GM12865 (cell line): ENCODE results near the gene CABCOCO1.
"Not testable (repeated sequence)": the region's sequence is repeated elsewhere in the genome, so short reads cannot be mapped to it uniquely, and the experiment has no call there.

Source experiments
- DNase-seq: peaks from one replicate; pipeline ENCODE4 v3.0.0; 2010; ENCODE audit warnings: low read depth
- H3K4me3 ChIP-seq: 2 replicates; pipeline ENCODE4 v1.5.1; 2011; ENCODE audit warnings: mild to moderate bottlenecking, low read depth, low read length, control low read depth
- TF ChIP-seq, protein P1 (sequence below): IDR thresholded peaks from 2 replicates; pipeline ENCODE4 v1.5.1; 2011; ENCODE audit warnings: low read length, control low read depth, low read depth, inconsistent platforms; ENCODE audit not compliant: insufficient read depth; ENCODE audit errors: missing control alignments

The CABCOCO1 gene

DNA sequence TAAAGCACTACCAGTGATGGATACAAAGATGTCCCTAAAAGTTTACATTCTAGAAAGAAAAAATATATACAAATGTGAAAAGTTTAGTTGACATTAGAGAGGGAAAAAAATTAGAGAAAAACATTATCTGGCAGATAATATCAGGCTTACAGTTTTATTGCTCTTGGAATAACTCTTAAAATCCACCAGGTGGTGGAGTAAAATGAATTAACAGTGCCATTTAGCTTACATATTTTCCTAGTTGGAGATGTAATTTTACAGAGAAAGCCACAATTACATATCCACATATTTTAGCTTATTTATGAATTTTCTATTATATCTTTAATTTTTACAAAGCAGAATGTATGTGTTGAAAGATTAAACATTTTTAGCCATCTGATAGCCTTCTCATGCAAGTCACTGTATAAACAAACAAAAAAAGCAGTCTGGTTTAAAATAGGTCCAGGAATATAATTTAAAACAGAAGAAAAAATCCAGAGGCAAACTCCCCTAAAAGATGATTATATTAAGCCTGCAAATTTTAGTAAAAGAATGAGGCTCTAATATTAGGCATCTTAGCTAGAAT lies 6.5 kb downstream of the CABCOCO1 start:
- no peak overlapping the region for H3K4me3 ChIP-seq
- no peak for DNase-seq
- TF ChIP-seq, protein P1, sequence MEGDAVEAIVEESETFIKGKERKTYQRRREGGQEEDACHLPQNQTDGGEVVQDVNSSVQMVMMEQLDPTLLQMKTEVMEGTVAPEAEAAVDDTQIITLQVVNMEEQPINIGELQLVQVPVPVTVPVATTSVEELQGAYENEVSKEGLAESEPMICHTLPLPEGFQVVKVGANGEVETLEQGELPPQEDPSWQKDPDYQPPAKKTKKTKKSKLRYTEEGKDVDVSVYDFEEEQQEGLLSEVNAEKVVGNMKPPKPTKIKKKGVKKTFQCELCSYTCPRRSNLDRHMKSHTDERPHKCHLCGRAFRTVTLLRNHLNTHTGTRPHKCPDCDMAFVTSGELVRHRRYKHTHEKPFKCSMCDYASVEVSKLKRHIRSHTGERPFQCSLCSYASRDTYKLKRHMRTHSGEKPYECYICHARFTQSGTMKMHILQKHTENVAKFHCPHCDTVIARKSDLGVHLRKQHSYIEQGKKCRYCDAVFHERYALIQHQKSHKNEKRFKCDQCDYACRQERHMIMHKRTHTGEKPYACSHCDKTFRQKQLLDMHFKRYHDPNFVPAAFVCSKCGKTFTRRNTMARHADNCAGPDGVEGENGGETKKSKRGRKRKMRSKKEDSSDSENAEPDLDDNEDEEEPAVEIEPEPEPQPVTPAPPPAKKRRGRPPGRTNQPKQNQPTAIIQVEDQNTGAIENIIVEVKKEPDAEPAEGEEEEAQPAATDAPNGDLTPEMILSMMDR = no peak

DNA sequence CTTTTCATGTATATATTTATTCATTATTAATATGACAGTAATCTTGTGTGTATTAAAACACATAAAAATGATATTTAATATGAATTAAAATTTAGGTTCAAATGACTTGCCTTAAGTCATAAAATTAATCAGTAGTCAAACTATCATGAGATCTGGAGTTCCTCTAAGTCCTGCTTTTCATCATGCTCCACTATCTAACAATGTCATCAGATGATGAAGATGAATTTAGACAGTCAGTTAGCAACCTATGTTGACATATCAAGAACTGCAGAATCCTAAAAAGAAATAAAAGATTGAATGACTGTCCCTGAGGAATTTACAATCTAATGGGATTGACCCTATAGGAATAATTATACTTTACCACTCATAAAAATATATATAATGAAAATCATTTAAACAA lies 7.1 kb downstream of the CABCOCO1 start:
- no peak for DNase-seq
- TF ChIP-seq, protein P1 = no peak
- H3K4me3 ChIP-seq = no peak overlapping the region

DNA sequence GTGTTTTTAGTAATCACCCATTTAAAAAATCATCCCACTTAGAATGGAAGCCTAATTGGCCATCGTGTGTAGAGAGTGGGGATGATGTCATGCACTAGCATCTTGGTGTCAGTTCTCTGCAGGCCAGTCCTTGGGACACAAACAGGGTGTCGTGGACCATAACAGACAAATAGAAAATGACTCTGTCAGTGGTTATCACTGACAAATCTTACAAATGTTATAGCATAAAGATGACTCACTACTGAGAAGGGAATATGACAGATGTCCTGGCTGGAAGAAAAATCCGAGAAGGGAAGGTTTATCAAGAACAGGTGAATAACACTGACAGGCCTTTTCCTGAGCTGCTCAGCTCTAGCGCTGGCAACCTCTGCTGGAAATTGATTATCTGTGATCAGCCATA lies 10.6 kb downstream of the CABCOCO1 start:
- no peak overlapping the region for H3K4me3 ChIP-seq
- no peak for DNase-seq
- TF ChIP-seq, protein P1 = no peak

DNA sequence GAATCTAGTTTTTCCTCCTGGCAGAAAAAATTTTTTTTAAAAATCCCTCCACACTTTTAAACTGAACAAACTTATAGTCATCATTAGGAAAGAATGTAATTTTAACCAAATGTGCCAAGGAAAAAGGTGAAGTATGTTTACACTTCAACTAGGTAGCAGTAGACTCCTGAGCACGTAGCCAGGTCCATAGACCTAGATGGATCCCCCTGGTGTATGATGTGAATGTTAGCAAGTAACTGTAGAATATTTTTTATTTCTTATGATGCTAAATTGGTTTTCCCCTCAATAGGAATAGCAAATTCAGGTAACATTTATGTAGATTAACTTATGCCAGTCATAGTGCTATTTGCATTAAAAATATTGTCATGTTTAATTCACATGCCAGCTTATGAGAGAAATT lies 19.6 kb downstream of the CABCOCO1 start:
- H3K4me3 ChIP-seq = no peak overlapping the region
- TF ChIP-seq, protein P1 = no peak
- no peak for DNase-seq

DNA sequence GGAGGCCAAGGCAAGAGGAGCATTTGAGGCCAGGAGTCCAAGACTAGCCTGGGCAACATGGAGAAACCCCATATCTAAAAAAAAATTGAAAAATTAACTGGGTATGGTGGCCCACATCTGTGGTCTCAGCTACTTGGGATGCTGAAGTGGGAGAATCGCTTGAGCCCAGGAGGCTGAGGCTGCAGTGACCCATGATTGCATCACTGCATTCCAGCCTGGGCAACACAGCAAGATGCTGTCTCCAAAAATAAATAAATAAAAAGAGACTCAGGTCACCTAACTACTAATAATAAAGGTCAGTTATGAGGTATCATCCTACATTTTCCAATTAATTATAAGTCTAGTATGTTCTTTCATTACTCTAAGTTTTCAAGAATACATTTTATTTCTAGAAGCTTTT lies 20.6 kb downstream of the CABCOCO1 start:
- TF ChIP-seq, protein P1 = no peak
- no peak overlapping the region for H3K4me3 ChIP-seq

DNA sequence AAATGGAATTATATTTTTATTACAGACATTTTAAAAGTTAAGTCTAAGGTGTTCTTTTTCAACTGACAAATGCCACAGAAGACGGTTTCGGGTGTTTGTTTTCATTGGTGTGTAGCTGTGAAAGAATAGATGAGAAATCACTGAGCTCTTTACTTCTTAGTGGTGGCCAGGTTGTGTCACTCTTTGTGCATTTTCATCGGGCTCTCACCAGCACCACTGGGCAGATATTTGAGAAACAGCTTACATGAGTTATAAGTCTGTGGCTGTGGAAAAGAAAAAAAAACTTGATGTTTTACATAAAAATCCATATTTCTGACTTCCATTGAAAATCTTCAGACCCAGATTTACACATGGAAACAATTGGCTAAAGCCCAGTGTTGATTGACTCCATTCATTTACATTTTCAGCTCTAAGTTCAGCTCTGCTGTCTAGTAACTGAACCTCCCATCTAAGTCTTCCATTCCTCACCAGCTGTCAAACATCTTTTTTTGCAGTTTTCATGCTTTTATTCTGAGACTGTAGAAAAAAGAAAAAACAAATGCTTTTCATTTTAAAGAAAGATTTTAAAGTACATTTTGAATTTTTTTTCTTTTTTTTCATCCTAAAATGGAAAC lies 22.3 kb downstream of the CABCOCO1 start:
- H3K4me3 ChIP-seq = no peak overlapping the region
- no peak for DNase-seq
- TF ChIP-seq, protein P1 = no peak

More for the DNA sequence above, 20.6 kb downstream of the CABCOCO1 start:
- DNase-seq = no peak

DNA sequence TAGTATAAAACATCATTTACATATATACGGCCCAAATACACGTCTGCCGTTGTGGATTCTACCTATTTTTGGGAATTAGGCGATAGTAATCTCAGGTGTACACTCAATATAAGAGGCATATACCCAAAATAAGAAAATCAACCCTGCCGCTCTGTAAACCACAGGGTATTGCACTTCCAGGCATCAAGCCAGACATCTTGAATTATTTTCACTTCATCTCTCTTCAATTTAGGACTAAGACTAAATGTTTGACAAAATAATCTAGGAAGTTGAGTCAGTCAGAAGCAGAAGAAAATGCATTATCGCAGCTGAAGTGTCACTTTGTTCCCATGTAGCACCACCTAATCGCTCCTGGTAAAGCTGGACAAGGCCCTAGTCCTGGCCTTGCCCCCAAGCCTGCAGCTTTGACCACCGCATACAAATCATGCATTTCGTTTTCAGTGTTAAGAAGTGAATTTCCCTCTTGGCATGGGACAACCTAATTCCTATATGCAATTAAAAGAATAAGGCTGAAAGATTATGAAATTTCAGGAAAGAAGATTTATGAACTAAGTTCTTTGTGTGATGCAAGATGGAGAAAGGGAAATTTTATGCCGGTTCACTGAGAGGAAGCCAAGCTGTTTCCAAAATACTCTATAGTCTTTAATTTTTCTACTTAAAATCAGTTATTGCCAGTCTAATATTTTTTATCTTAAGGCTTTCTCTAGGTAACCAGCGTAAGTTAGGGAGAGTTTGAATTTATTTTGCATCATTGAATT lies 26.0 kb downstream of the CABCOCO1 start:
- no peak overlapping the region for H3K4me3 ChIP-seq
- TF ChIP-seq, protein P1 = no peak
- DNase-seq = no peak

DNA sequence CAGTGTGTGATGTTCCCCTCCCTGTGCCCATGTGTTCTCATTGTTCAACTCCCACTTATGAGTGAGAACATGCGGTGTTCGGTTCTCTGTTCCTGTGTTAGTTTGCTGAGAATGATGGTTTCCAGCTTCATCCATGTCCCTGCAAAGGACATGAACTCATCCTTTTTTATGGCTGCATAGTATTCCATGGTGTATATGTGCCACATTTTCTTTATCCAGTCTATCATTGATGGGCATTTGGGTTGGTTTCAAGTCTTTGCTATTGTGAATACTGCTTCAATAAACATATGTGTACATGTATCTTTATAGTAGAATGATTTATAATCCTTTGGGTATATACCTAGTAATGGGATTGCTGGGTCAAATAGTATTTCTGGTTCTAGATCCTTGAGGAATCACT lies 28.9 kb downstream of the CABCOCO1 start:
- H3K4me3 ChIP-seq, DNase-seq: not testable (repeated sequence)
